Measurements from ENCODE around the gene ANKRD29. TPM values are rescaled to one million over a fixed set of nuclear protein-coding genes. Genes with fewer than 3 reads are reported as not detected.

The ANKRD29 gene
- polyA plus RNA-seq, 1 donor (not counting 4 experiments of a cell fraction or from before 2014, with no cell fraction given), result 3.7 TPM

- Histone ChIP-seq H3K9me1 (ENCODE audit: control insufficient read depth, extremely low read depth, insufficient read depth, low read length) (no peaks in the 10 kb centered on the region), H4K20me1 (ENCODE audit: control insufficient read depth, extremely low read depth, insufficient read depth, low read length) (no peaks in the 10 kb centered on the region), H3K9me3 (ENCODE audit: control insufficient read depth, low read depth, low read length) (no peaks in the 10 kb centered on the region), H3K4me1 (ENCODE audit: control insufficient read depth, extremely low read depth, insufficient read depth, low read length) (peaks cover 28% of the 10 kb centered on the region), H3K4me3 (ENCODE audit: control insufficient read depth in 2 of 3, extremely low read depth in 1 of 3, insufficient read depth in 2 of 3, low read depth in 1 of 3, low read length in 3 of 3) (no peak overlapping the region), H2AFZ (ENCODE audit: control insufficient read depth, low read length) (no peak overlapping the region), H3K36me3 (ENCODE audit: control insufficient read depth in 2 of 2, extremely low read depth in 1 of 2, insufficient read depth in 2 of 2, low read length in 2 of 2) (no peaks in the 10 kb centered on the region), H3K79me2 (ENCODE audit: control insufficient read depth, insufficient read depth, low read length) (no peaks in the 10 kb centered on the region), H3K9ac (ENCODE audit: control insufficient read depth, extremely low read depth, insufficient read depth, low read length) (no peak overlapping the region), H3K27me3 (ENCODE audit: control insufficient read depth, extremely low read depth, insufficient read depth, low read length) (no peaks in the 10 kb centered on the region), H3K27ac (ENCODE audit: control insufficient read depth, insufficient read depth, low read length) (no peak overlapping the region), H3K4me2 (ENCODE audit: control insufficient read depth, extremely low read depth, insufficient read depth, low read depth, low read length) (no peak overlapping the region)
- FAIRE-seq, result no peak
- dilution Hi-C loops (cut with MboI; ENCODE audit: extremely low pct_ligation_motif_present, low sequenced_read_pairs), result no loop called here
- DNase-seq (ENCODE audit: low read depth, low spot score), result no peak
- TF ChIP-seq CTCF (optimal IDR thresholded peaks at IDR 0.05 in 1 of 3, IDR thresholded peaks at IDR 0.05 in 1 of 3, conservative IDR thresholded peaks at IDR 0.05 in 1 of 3; ENCODE audit: extremely low read depth in 1 of 3, insufficient read depth in 2 of 3, low read length in 3 of 3) (no peak), EZH2 (IDR thresholded peaks at IDR 0.05; ENCODE audit: low read length) (no peak)
Measured at GRCh38 chr18:23629444-23629946, 33.2 kb downstream of the ANKRD29 start.

GRCh38 chr18:23627970-23628369 lies 34.7 kb downstream of the ANKRD29 start:
- no peaks in the 10 kb centered on the region for H3K9me3 ChIP-seq (ENCODE audit: control insufficient read depth, low read depth, low read length)
- H3K79me2 ChIP-seq (ENCODE audit: control insufficient read depth, insufficient read depth, low read length), result no peaks in the 10 kb centered on the region
- peaks cover 28% of the 10 kb centered on the region for H3K4me1 ChIP-seq (ENCODE audit: control insufficient read depth, extremely low read depth, insufficient read depth, low read length)
- no peaks in the 10 kb centered on the region for H3K27me3 ChIP-seq (ENCODE audit: control insufficient read depth, extremely low read depth, insufficient read depth, low read length)
- no peak overlapping the region for H3K9ac ChIP-seq (ENCODE audit: control insufficient read depth, extremely low read depth, insufficient read depth, low read length)
- no peak for FAIRE-seq
- no peak for DNase-seq (ENCODE audit: low read depth, low spot score)
- H3K36me3 ChIP-seq (ENCODE audit: control insufficient read depth in 2 of 2, extremely low read depth in 1 of 2, insufficient read depth in 2 of 2, low read length in 2 of 2), result no peaks in the 10 kb centered on the region
- no peak overlapping the region for H3K4me3 ChIP-seq (ENCODE audit: control insufficient read depth in 2 of 3, extremely low read depth in 1 of 3, insufficient read depth in 2 of 3, low read depth in 1 of 3, low read length in 3 of 3)
- H3K4me2 ChIP-seq (ENCODE audit: control insufficient read depth, extremely low read depth, insufficient read depth, low read depth, low read length), result no peak overlapping the region
- H3K9me1 ChIP-seq (ENCODE audit: control insufficient read depth, extremely low read depth, insufficient read depth, low read length), result no peaks in the 10 kb centered on the region
- H3K27ac ChIP-seq (ENCODE audit: control insufficient read depth, insufficient read depth, low read length), result no peak overlapping the region
- no peak overlapping the region for H2AFZ ChIP-seq (ENCODE audit: control insufficient read depth, low read length)
- TF ChIP-seq CTCF (optimal IDR thresholded peaks at IDR 0.05 in 1 of 3, IDR thresholded peaks at IDR 0.05 in 1 of 3, conservative IDR thresholded peaks at IDR 0.05 in 1 of 3; ENCODE audit: extremely low read depth in 1 of 3, insufficient read depth in 2 of 3, low read length in 3 of 3) (no peak), EZH2 (IDR thresholded peaks at IDR 0.05; ENCODE audit: low read length) (no peak)
- H4K20me1 ChIP-seq (ENCODE audit: control insufficient read depth, extremely low read depth, insufficient read depth, low read length), result no peaks in the 10 kb centered on the region
- dilution Hi-C loops (cut with MboI; ENCODE audit: extremely low pct_ligation_motif_present, low sequenced_read_pairs), result no loop called here

Measured in keratinocyte (primary cell).